Upper lobe of left lung (tissue), 6 donors: ENCODE results near the gene EFNB1. TPM values are rescaled to one million over a fixed set of nuclear protein-coding genes. Genes with fewer than 3 reads are reported as not detected.

ENCODE experiments used
- ATAC-seq, 2 donors: fragments of 200-7000 bp; cut with Tn5 transposase; one replicate each; pipeline ENCODE4 v1.9.1; 2022; ENCODE audit warnings: mild to moderate bottlenecking in 2 of 2, moderate library complexity in 2 of 2; ENCODE audit not compliant: low FRiP score in 2 of 2
- DNase-seq, 2 donors: peaks; one replicate each; pipeline ENCODE4 v3.0.0-alpha.2; 2019 to 2020
- H3K27ac ChIP-seq, 4 donors: fragments of 200-600 bp; sonication (generic); one replicate each; pipeline ENCODE4 v1.5.1; 2016 to 2019
- H3K27me3 ChIP-seq, 4 donors: fragments of 200-600 bp; sonication (generic); one replicate each; pipeline ENCODE4 v1.5.1; 2017 to 2019
- H3K36me3 ChIP-seq, 4 donors: fragments of 200-600 bp; sonication (generic); one replicate each; pipeline ENCODE4 v1.5.1; 2016 to 2019
- H3K4me1 ChIP-seq, 4 donors: fragments of 200-600 bp; sonication (generic); one replicate each; pipeline ENCODE4 v1.5.1; 2018 to 2019
- H3K4me3 ChIP-seq, 4 donors: fragments of 200-600 bp; sonication (generic); one replicate each; pipeline ENCODE4 v1.5.1; 2017 to 2019; ENCODE audit warnings: mild to moderate bottlenecking in 2 of 4, moderate library complexity in 1 of 4
- H3K9me3 ChIP-seq, 4 donors: fragments of 200-600 bp; sonication (generic); one replicate each; pipeline ENCODE4 v1.5.1; 2018 to 2019
- CTCF ChIP-seq, 6 experiments: fragments of 450-650 bp in 4 of 6; fragments of 200-600 bp in 2 of 6; sonication (generic) in 2 of 6; IDR thresholded peaks; one replicate each; pipeline ENCODE4 v1.5.1; 2016 to 2019; ENCODE audit warnings: antibody characterized with exemption in 6 of 6
- EP300 ChIP-seq, 4 donors: sonication (generic); formaldehyde crosslinking; IDR thresholded peaks; one replicate each; pipeline ENCODE4 v1.5.1; 2017; ENCODE audit warnings: antibody characterized with exemption in 4 of 4, control low read depth in 2 of 4
- POLR2A ChIP-seq, 4 donors: fragments of 450-650 bp; IDR thresholded peaks; one replicate each; pipeline ENCODE4 v1.5.1; 2016 to 2017; ENCODE audit warnings: antibody characterized with exemption in 4 of 4, mild to moderate bottlenecking in 2 of 4
- POLR2AphosphoS5 ChIP-seq, 2 donors: sonication (generic); formaldehyde crosslinking; IDR thresholded peaks; one replicate each; pipeline ENCODE4 v1.5.1; 2017; ENCODE audit warnings: antibody characterized with exemption in 2 of 2
- WGBS, 2 donors: methylation state at CpG; one replicate each; pipeline ENCODE4 v1.1.5; 2017 to 2018; 5-methylcytosine and 5-hydroxymethylcytosine counted together
- total RNA-seq, 6 donors: library from RNA; depleted of rRNA in 4 of 6; stranded (reverse); fragments of >200 nt in 4 of 6; gene quantifications; one replicate each; pipeline versions ENCODE4 v1.1.0 to v1.2.1, GENCODE V29; 2016 to 2021
- donor health status: DM: no; HTN: no; CAD: no; lungs with moderate emphysema.
- donor health status: DM: no; HTN: yes; CAD: no; lungs with severe emphysema.

EFNB1 gene
- total RNA-seq, 6 donors from 2014 or later: 17.8 to 74.7 (median 40.0) TPM

DNA sequence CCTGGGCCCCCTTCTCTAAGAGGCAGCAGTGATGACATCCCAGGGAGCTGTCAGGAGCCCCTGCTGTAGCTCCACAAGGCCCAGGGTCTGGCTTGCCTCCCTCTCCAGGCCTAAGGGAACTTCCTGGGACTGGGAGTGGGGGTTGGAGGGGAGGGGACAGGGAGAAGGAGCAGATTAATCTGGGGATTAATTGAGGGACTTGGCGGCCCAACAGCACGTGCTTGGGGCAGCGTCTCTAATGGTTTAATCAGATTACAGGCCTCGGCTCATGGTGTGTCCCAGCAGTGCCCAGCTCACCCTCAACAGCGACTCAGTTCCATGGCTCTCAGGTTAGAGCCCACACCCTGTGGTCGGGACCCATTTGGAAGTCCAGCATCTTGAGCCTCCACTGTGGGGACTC is 47.9 kb downstream of the EFNB1 start:
- no peak overlapping the region for H3K27ac ChIP-seq
- no peaks in the 10 kb centered on the region for H3K9me3 ChIP-seq
- no peak overlapping the region for H3K4me3 ChIP-seq
- WGBS, 2 donors: 70% methylated on average over 6 of the region's 6 CpGs; no CpG with 5 or more reads in 1 of the 2 donors
- no peak for DNase-seq
- no peaks in the 10 kb centered on the region for H3K27me3 ChIP-seq
- ATAC-seq: no peak
- H3K4me1 ChIP-seq: no peaks in the 10 kb centered on the region
- TF ChIP-seq POLR2AphosphoS5 (IDR thresholded peaks at IDR 0.05): no peak
- TF ChIP-seq POLR2A (IDR thresholded peaks at IDR 0.05): no peak
- TF ChIP-seq CTCF (IDR thresholded peaks at IDR 0.05): no peak
- TF ChIP-seq EP300 (IDR thresholded peaks at IDR 0.05): no peak
- no peaks in the 10 kb centered on the region for H3K36me3 ChIP-seq

GRCh38 chrX:68877606-68878005 is 48.8 kb downstream of the EFNB1 start:
- Histone ChIP-seq H3K27me3 (no peaks in the 10 kb centered on the region), H3K4me1 (no peaks in the 10 kb centered on the region), H3K36me3 (no peaks in the 10 kb centered on the region), H3K9me3 (no peaks in the 10 kb centered on the region), H3K27ac (no peak overlapping the region), H3K4me3 (no peak overlapping the region)
- ATAC-seq (no peak), DNase-seq (no peak)
- 77% methylated on average over 6 of the region's 9 CpGs; no CpG with 5 or more reads in 1 of the 2 donors for WGBS, 2 donors
- no peak for TF ChIP-seq POLR2AphosphoS5 (IDR thresholded peaks at IDR 0.05)
- no peak for TF ChIP-seq CTCF (IDR thresholded peaks at IDR 0.05)
- TF ChIP-seq EP300 (IDR thresholded peaks at IDR 0.05): no peak
- no peak for TF ChIP-seq POLR2A (IDR thresholded peaks at IDR 0.05)

DNA sequence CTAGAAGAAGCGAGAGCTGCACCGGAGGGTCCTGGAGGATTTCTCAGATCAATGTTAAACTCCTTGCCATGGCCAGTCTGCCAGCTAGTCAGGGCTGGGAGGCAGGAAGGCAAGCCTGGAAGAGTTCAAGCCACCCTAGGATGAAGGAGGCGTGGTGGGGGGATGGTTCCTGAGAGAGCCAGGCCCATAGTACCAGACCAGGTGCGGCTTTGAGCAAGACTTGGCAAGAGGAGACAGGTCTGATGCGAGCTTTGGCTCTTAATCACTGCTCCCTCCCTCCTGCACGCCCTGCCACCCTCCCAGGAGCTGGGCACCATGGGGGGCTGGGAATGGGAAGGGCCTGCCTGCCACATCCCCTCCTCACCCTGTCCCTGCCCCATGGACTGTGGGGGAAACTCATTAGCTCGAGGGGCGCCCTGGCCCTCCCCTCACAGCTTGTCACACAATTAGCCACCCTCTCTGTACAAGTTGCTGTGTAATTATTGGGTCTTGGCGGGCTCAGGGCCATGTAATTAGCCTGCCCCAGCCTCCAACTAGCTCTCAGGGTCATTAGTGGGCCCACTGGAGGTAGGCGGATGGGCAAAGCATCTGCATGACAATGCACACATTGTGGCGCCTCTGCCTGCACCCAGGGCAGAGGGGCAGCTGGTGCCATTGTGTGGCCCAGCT is 50.3 kb downstream of the EFNB1 start:
- Histone ChIP-seq H3K27me3 (no peaks in the 10 kb centered on the region), H3K36me3 (no peaks in the 10 kb centered on the region), H3K4me3 (no peak overlapping the region), H3K9me3 (no peaks in the 10 kb centered on the region), H3K4me1 (no peaks in the 10 kb centered on the region), H3K27ac (no peak overlapping the region)
- TF ChIP-seq EP300 (IDR thresholded peaks at IDR 0.05): no peak
- no peak for TF ChIP-seq POLR2A (IDR thresholded peaks at IDR 0.05)
- TF ChIP-seq CTCF (IDR thresholded peaks at IDR 0.05): no peak
- TF ChIP-seq POLR2AphosphoS5 (IDR thresholded peaks at IDR 0.05): no peak
- no peak for ATAC-seq
- 74 to 100% methylated on average over 1 to 11 of the region's 11 CpGs for WGBS, 2 donors
- DNase-seq: no peak

DNA sequence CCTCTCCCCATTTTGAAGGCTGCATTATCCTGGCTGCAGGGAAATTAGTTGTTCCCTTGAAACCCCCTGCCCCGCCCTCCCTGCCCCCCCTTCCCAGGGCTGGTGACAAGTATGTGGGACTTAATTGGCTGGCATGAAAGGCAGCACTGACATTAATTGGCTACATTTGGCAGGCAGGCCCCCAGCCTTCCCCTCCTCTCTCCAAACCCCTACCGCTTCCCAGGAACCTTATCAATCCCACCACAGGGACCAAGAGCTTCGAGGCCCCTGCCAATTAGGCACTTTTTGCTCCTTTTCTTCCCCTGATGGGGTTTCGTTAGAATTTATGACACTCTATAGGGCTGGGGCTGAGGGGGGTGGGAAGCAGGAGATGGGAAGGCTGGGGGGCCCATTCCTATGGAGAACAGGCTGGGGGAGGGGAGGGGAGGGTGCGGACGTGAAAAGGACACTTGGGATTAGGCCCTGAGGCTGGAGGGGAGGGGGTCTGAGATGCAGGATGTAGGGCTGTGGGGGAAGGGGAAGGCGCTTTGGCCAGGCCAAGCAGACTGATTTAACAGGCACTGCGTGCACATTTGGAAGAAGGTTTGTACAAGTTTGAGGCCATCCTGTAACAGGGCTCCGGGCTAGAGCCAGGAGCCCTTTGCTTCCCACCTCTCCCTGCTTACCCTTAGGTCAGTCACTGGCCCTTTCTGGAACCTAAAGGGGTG is 52.2 kb downstream of the EFNB1 start:
- TF ChIP-seq EP300 (IDR thresholded peaks at IDR 0.05): no peak
- WGBS, 2 donors: 50 to 54% methylated on average over 4 to 9 of the region's 9 CpGs

DNA sequence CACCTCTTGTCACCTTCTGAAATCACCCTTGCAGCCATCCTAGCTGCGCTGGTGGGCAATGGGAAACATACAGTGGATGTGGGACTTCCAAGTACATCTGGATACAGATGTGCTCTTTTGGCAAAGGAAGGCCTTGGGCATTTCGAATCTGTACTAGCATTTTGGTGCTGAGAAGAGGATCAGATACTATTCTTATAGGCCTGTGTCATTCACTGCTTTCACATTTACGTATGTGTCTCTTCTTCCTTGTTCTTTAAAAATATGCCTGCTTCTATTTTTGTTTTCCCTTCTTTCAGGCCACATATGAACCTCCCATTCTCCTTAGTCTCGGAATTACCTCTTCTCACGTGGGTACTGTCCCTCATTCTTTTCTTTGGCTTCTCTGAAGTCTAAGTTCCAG is 53.1 kb downstream of the EFNB1 start:
- ATAC-seq: no peak
- H3K9me3 ChIP-seq: no peaks in the 10 kb centered on the region
- no peaks in the 10 kb centered on the region for H3K4me1 ChIP-seq
- TF ChIP-seq EP300 (IDR thresholded peaks at IDR 0.05) (no peak), POLR2AphosphoS5 (IDR thresholded peaks at IDR 0.05) (no peak), POLR2A (IDR thresholded peaks at IDR 0.05) (no peak), CTCF (IDR thresholded peaks at IDR 0.05) (no peak)
- WGBS, 2 donors: 73 to 81% methylated on average over 5 of the region's 5 CpGs
- H3K27ac ChIP-seq: no peak overlapping the region
- H3K36me3 ChIP-seq: no peaks in the 10 kb centered on the region
- H3K4me3 ChIP-seq: no peak overlapping the region
- no peaks in the 10 kb centered on the region for H3K27me3 ChIP-seq
- no peak for DNase-seq

More for the DNA sequence above, 52.2 kb downstream of the EFNB1 start:
- Histone ChIP-seq H3K4me1 (no peaks in the 10 kb centered on the region), H3K9me3 (no peaks in the 10 kb centered on the region), H3K36me3 (no peaks in the 10 kb centered on the region), H3K4me3 (no peak overlapping the region), H3K27ac (no peak overlapping the region), H3K27me3 (no peaks in the 10 kb centered on the region)
- ATAC-seq (no peak), DNase-seq (no peak)
